Neural cell (in vitro differentiated cells): ENCODE results near the gene GRK4. TPM values are rescaled to one million over a fixed set of nuclear protein-coding genes. Genes with fewer than 3 reads are reported as not detected.

ENCODE experiments used
- H2AFZ ChIP-seq: fragments of 200-600, 300-800 bp; sonication (generic), shearing (Covaris generic); 2 replicates; pipeline ENCODE4 v1.6.0; 2014; ENCODE audit warnings: low read depth, mild to moderate bottlenecking, antibody characterized with exemption, low read length, moderate library complexity
- H3F3A ChIP-seq: fragments of 200-600 bp; shearing (Covaris generic); 2 replicates; pipeline ENCODE4 v1.6.1; 2016; ENCODE audit warnings: mild to moderate bottlenecking, moderate library complexity, mixed read lengths, antibody characterized with exemption, low read length; ENCODE audit not compliant: insufficient read depth, poor library complexity, severe bottlenecking
- H3K27ac ChIP-seq: fragments of 200-600, 300-800 bp; sonication (generic), shearing (Covaris generic); 2 replicates; pipeline ENCODE4 v1.5.1; 2014; ENCODE audit warnings: mild to moderate bottlenecking, low read length, moderate library complexity
- H3K27me3 ChIP-seq: fragments of 300-800, 200-600 bp; sonication (generic), shearing (Covaris generic); 2 replicates; pipeline ENCODE4 v1.6.0; 2014; ENCODE audit warnings: mild to moderate bottlenecking, low read depth, low read length, moderate library complexity; ENCODE audit not compliant: insufficient read depth
- H3K36me3 ChIP-seq: fragments of 300-800, 200-600 bp; sonication (generic), shearing (Covaris generic); 2 replicates; pipeline ENCODE4 v1.5.1; 2014; ENCODE audit warnings: mild to moderate bottlenecking, antibody characterized with exemption, low read length, moderate library complexity; ENCODE audit not compliant: insufficient read depth
- H3K4me2 ChIP-seq: fragments of 300-800, 200-600 bp; sonication (generic), shearing (Covaris generic); 2 replicates; pipeline ENCODE4 v1.6.0; 2014; ENCODE audit warnings: mild to moderate bottlenecking, low read length
- H3K4me3 ChIP-seq: fragments of 300-800, 200-600 bp; sonication (generic), shearing (Covaris generic); 2 replicates; pipeline ENCODE4 v1.5.1; 2014; ENCODE audit warnings: mild to moderate bottlenecking, low read length, moderate library complexity
- H3K79me2 ChIP-seq: fragments of 200-600 bp; shearing (Covaris generic); replicated peaks from 2 replicates; pipeline ENCODE4 v1.6.0; 2014; ENCODE audit warnings: mild to moderate bottlenecking, low read length, moderate library complexity; ENCODE audit not compliant: insufficient read depth
- H3K9ac ChIP-seq: fragments of 300-800, 200-600 bp; sonication (generic), shearing (Covaris generic); 2 replicates; pipeline ENCODE4 v1.6.1; 2016; ENCODE audit warnings: mild to moderate bottlenecking, low read length, mixed read lengths
- H3K9me2 ChIP-seq: fragments of 200-600 bp; shearing (Covaris generic); 2 replicates; pipeline ENCODE4 v1.6.1; 2016; ENCODE audit warnings: mild to moderate bottlenecking, low read length, mixed read lengths; ENCODE audit not compliant: insufficient read depth
- H3K9me3 ChIP-seq: fragments of 200-600, 300-800 bp; sonication (generic), shearing (Covaris generic); 2 replicates; pipeline ENCODE4 v1.6.1; 2016; ENCODE audit warnings: mild to moderate bottlenecking, mixed run types, low read length, moderate library complexity, mixed read lengths
- H4K20me1 ChIP-seq: fragments of 200-600 bp; shearing (Covaris generic); 2 replicates; pipeline ENCODE4 v1.6.1; 2016; ENCODE audit warnings: mild to moderate bottlenecking, mixed run types; ENCODE audit not compliant: insufficient read depth
- CTCF ChIP-seq: fragments of 450-650 bp; IDR thresholded peaks from 2 replicates; pipeline ENCODE4 v1.5.1; 2014; ENCODE audit warnings: antibody characterized with exemption, mild to moderate bottlenecking, moderate library complexity; ENCODE audit not compliant: poor library complexity, severe bottlenecking
- EP300 ChIP-seq: fragments of 450-650 bp; conservative IDR thresholded peaks from 2 replicates; pipeline ENCODE4 v1.6.1; 2014; ENCODE audit warnings: antibody characterized with exemption, mild to moderate bottlenecking, moderate library complexity; ENCODE audit not compliant: poor library complexity, severe bottlenecking
- EZH2 ChIP-seq: fragments of 200-600, 300-800 bp; shearing (Covaris generic), sonication (generic); IDR thresholded peaks from 2 replicates; pipeline ENCODE4 v1.6.1; 2014; ENCODE audit warnings: antibody characterized with exemption, low read length, borderline replicate concordance, mild to moderate bottlenecking; ENCODE audit not compliant: insufficient read depth, poor library complexity, severe bottlenecking
- MXI1 ChIP-seq: fragments of 450-650 bp; conservative IDR thresholded peaks from 2 replicates; pipeline ENCODE4 v1.6.1; 2014; ENCODE audit warnings: antibody characterized with exemption, mild to moderate bottlenecking; ENCODE audit not compliant: poor library complexity, severe bottlenecking
- POLR2AphosphoS5 ChIP-seq: IDR thresholded peaks from 2 replicates; pipeline ENCODE4 v1.6.1; 2012
- RAD21 ChIP-seq: fragments of 450-650 bp; conservative IDR thresholded peaks from 2 replicates; pipeline ENCODE4 v1.6.1; 2014; ENCODE audit warnings: antibody characterized with exemption, mild to moderate bottlenecking, moderate library complexity
- SMC3 ChIP-seq: fragments of 450-650 bp; conservative IDR thresholded peaks from 2 replicates; pipeline ENCODE4 v1.6.1; 2014; ENCODE audit warnings: antibody characterized with exemption, mild to moderate bottlenecking, moderate library complexity; ENCODE audit not compliant: poor library complexity
- TAF1 ChIP-seq: IDR thresholded peaks from 2 replicates; pipeline ENCODE4 v1.6.1; 2012; ENCODE audit warnings: low read depth
- polyA plus RNA-seq: library from polyadenylated mRNA; depleted of rRNA; stranded (reverse); fragments of >200 nt; gene quantifications from 2 replicates; pipeline ENCODE4 v1.2.3, GENCODE V29; 2014
- TF ChIP-seq, protein P1 (sequence below): IDR thresholded peaks from 2 replicates; pipeline ENCODE4 v1.6.1; 2012; ENCODE audit warnings: borderline replicate concordance

GRK4 gene
- polyA plus RNA-seq, 1 donor from 2014 or later, result 17.4 TPM

DNA sequence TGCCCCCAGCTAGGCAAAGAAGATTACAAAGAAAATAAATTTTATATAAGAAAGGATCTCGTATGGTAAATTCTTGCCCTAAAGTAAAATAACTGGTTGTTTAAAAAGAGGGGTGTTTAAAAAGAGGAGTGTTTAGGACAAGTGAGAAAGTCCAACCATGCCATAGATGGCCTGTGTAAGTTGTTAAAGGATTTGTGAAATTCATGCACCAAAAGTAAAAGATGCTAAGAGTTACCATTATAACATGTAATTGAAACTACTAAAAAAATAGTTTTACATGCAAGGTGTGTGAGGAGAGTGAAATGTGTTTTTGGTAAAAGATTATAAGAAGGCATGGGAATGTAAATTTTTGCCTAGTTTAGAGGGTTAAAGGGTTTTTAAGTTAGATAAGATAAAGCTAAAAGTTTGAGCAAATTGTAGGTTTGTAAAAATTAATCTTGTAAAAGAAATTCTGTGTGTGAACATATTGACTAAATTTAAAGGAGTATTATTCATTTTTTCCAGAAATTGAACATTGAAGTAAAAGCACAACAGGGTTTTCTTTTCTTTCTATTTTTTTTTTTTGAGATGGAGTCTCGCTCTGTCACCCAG is 90.9 kb downstream of the GRK4 start:
- Histone ChIP-seq H4K20me1 (no peaks in the 10 kb centered on the region), H3K4me3 (no peak overlapping the region), H3K27ac (no peak overlapping the region), H3K79me2 (no peaks in the 10 kb centered on the region), H2AFZ (no peak overlapping the region), H3K9me2 (no peaks in the 10 kb centered on the region), H3K9me3 (peaks cover 4% of the 10 kb centered on the region), H3K27me3 (no peaks in the 10 kb centered on the region), H3F3A (no peaks in the 10 kb centered on the region), H3K36me3 (no peaks in the 10 kb centered on the region), H3K9ac (no peak overlapping the region), H3K4me2 (no peak overlapping the region)
- TF ChIP-seq MXI1, result no peak
- TF ChIP-seq POLR2AphosphoS5, result no peak
- no peak for TF ChIP-seq SMC3
- TF ChIP-seq, protein P1, sequence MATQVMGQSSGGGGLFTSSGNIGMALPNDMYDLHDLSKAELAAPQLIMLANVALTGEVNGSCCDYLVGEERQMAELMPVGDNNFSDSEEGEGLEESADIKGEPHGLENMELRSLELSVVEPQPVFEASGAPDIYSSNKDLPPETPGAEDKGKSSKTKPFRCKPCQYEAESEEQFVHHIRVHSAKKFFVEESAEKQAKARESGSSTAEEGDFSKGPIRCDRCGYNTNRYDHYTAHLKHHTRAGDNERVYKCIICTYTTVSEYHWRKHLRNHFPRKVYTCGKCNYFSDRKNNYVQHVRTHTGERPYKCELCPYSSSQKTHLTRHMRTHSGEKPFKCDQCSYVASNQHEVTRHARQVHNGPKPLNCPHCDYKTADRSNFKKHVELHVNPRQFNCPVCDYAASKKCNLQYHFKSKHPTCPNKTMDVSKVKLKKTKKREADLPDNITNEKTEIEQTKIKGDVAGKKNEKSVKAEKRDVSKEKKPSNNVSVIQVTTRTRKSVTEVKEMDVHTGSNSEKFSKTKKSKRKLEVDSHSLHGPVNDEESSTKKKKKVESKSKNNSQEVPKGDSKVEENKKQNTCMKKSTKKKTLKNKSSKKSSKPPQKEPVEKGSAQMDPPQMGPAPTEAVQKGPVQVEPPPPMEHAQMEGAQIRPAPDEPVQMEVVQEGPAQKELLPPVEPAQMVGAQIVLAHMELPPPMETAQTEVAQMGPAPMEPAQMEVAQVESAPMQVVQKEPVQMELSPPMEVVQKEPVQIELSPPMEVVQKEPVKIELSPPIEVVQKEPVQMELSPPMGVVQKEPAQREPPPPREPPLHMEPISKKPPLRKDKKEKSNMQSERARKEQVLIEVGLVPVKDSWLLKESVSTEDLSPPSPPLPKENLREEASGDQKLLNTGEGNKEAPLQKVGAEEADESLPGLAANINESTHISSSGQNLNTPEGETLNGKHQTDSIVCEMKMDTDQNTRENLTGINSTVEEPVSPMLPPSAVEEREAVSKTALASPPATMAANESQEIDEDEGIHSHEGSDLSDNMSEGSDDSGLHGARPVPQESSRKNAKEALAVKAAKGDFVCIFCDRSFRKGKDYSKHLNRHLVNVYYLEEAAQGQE, result no peak
- TF ChIP-seq EZH2, result no peak
- TF ChIP-seq EP300, result no peak
- TF ChIP-seq TAF1, result no peak
- TF ChIP-seq CTCF, result no peak
- TF ChIP-seq RAD21, result no peak

GRCh38 chr4:3059943-3060342 is 96.6 kb downstream of the GRK4 start:
- H3K4me2 ChIP-seq, result no peak overlapping the region
- H4K20me1 ChIP-seq, result no peaks in the 10 kb centered on the region
- no peak overlapping the region for H3K27ac ChIP-seq
- TF ChIP-seq TAF1, result no peak
- TF ChIP-seq EP300, result no peak
- TF ChIP-seq SMC3, result no peak
- TF ChIP-seq RAD21, result no peak
- TF ChIP-seq, protein P1, result no peak
- no peak for TF ChIP-seq POLR2AphosphoS5
- TF ChIP-seq CTCF, result no peak
- no peak for TF ChIP-seq MXI1
- no peak for TF ChIP-seq EZH2
- peaks cover 4% of the 10 kb centered on the region for H3K9me3 ChIP-seq
- no peaks in the 10 kb centered on the region for H3K79me2 ChIP-seq
- H2AFZ ChIP-seq, result no peak overlapping the region
- H3K4me3 ChIP-seq, result no peak overlapping the region
- no peak overlapping the region for H3K9ac ChIP-seq
- H3F3A ChIP-seq, result no peaks in the 10 kb centered on the region
- H3K27me3 ChIP-seq, result no peaks in the 10 kb centered on the region
- H3K9me2 ChIP-seq, result no peaks in the 10 kb centered on the region
- no peaks in the 10 kb centered on the region for H3K36me3 ChIP-seq
